Glutamatergic neuron (in vitro differentiated cells): ENCODE results near the gene CAPN9. TPM values are rescaled to one million over a fixed set of nuclear protein-coding genes. Genes with fewer than 3 reads are reported as not detected.

Source experiments
- DNase-seq: peaks from one replicate; pipeline ENCODE4 v3.0.0; 2022
- H3K27ac Mint-ChIP-seq: one replicate; pipeline ENCODE4 v1.8.0; 2020; ENCODE audit warnings: mild to moderate bottlenecking, mixed read lengths, inconsistent platforms; ENCODE audit not compliant: unreplicated experiment
- H3K27me3 Mint-ChIP-seq: one replicate; pipeline ENCODE4 v1.8.0; 2020; ENCODE audit warnings: mild to moderate bottlenecking, moderate library complexity, mixed read lengths, inconsistent platforms; ENCODE audit not compliant: unreplicated experiment
- H3K36me3 Mint-ChIP-seq: one replicate; pipeline ENCODE4 v1.8.0; 2020; ENCODE audit warnings: mild to moderate bottlenecking, mixed read lengths, inconsistent platforms; ENCODE audit not compliant: unreplicated experiment
- H3K4me1 Mint-ChIP-seq: one replicate; pipeline ENCODE4 v1.8.0; 2020; ENCODE audit warnings: mild to moderate bottlenecking, low read depth, mixed read lengths, inconsistent platforms; ENCODE audit not compliant: unreplicated experiment
- H3K4me3 Mint-ChIP-seq: one replicate; pipeline ENCODE4 v1.8.0; 2020; ENCODE audit warnings: mild to moderate bottlenecking, mixed read lengths, inconsistent platforms; ENCODE audit not compliant: unreplicated experiment
- H3K9me3 Mint-ChIP-seq: one replicate; pipeline ENCODE4 v1.8.0; 2020; ENCODE audit warnings: mild to moderate bottlenecking, moderate library complexity, mixed read lengths, inconsistent platforms; ENCODE audit not compliant: unreplicated experiment
- CTCF ChIP-seq: fragments of 200-600 bp; sonication (generic); IDR thresholded peaks from one replicate; pipeline ENCODE4 v1.5.0; 2021; ENCODE audit not compliant: partially characterized antibody, unreplicated experiment
- total RNA-seq: library from RNA; stranded (reverse); fragmentation: NEBNext Ultra II Directional; extraction: Animal tissue kit (Norgen Biotek cat#: 25700); gene quantifications from one replicate; pipeline ENCODE4 v1.2.1, GENCODE V29; 2021; ENCODE audit not compliant: unreplicated experiment

Gene CAPN9
- total RNA-seq, 1 donor from 2014 or later = not detected

DNA sequence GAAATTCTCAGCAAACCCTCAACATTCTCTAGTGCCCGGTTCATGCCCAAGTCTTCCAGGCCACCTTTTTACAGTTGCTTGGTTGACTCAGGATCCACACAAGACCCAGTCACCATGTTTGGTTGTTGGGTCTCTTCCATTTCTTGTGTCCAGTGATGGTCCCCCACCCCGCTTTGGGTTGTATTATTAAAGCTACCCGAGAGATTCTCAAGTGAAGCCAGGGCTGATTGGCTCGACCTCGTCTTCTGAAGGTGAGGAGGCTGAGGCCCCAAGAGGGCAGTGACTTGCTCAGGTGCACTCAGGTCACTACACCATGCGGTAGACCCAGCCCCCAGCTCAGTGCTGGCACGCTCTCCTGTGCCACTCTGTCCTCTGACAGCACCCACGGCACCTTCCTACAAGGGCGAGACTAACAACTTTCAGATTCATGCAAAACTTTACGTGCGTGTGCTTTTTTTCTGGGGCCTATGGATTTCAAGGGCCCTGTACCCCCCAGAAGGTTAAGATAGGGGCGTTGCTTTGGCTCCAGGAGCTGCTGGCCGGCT is 50.3 kb downstream of the CAPN9 start:
- H3K27ac Mint-ChIP-seq = no peak overlapping the region
- H3K4me3 Mint-ChIP-seq = no peak overlapping the region
- no peaks in the 10 kb centered on the region for H3K4me1 Mint-ChIP-seq
- H3K27me3 Mint-ChIP-seq = peaks cover 2% of the 10 kb centered on the region
- H3K36me3 Mint-ChIP-seq = no peaks in the 10 kb centered on the region
- H3K9me3 Mint-ChIP-seq = peaks cover 3% of the 10 kb centered on the region
- no peak for TF ChIP-seq CTCF
- DNase-seq = no peak

GRCh38 chr1:230797942-230798365 is 50.8 kb downstream of the CAPN9 start:
- Mint-ChIP-seq H3K4me1 (no peaks in the 10 kb centered on the region), H3K9me3 (peaks cover 3% of the 10 kb centered on the region), H3K4me3 (no peak overlapping the region), H3K27ac (no peak overlapping the region), H3K27me3 (peaks cover 2% of the 10 kb centered on the region), H3K36me3 (no peaks in the 10 kb centered on the region)
- DNase-seq = peak; percentile 67
- TF ChIP-seq CTCF = peak; percentile 30

DNA sequence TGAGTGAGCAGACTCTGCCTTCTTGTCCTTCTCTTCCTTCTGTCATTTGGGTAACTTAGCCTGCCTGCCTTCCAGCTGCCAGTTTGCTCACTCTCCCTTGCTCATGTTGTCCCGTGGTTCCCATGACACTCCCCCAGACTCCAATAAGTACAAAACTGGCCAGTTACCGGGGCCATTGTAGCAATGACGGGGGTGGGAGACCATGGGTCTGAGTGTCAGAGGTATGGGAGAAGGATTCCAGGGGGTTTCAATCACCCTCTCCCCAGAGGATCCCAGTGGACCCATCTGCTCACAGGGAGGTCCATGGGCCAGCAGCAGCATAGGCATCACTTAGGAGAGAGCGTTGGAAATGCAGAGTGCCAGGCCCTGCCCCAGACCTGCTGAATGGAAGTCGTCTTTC is 51.3 kb downstream of the CAPN9 start:
- TF ChIP-seq CTCF = no peak
- H3K4me3 Mint-ChIP-seq = no peak overlapping the region
- no peaks in the 10 kb centered on the region for H3K36me3 Mint-ChIP-seq
- DNase-seq = no peak
- H3K27ac Mint-ChIP-seq = no peak overlapping the region
- peaks cover 3% of the 10 kb centered on the region for H3K9me3 Mint-ChIP-seq
- H3K4me1 Mint-ChIP-seq = no peaks in the 10 kb centered on the region
- H3K27me3 Mint-ChIP-seq = peaks cover 2% of the 10 kb centered on the region

- no peaks in the 10 kb centered on the region for H3K36me3 Mint-ChIP-seq
- H3K27me3 Mint-ChIP-seq = peaks cover 2% of the 10 kb centered on the region
- peaks cover 3% of the 10 kb centered on the region for H3K9me3 Mint-ChIP-seq
- DNase-seq = no peak
- H3K4me1 Mint-ChIP-seq = no peaks in the 10 kb centered on the region
- no peak for TF ChIP-seq CTCF
- H3K27ac Mint-ChIP-seq = no peak overlapping the region
- H3K4me3 Mint-ChIP-seq = no peak overlapping the region
Measured at GRCh38 chr1:230800891-230801840, 54.0 kb downstream of the CAPN9 start.

- DNase-seq = no peak
- no peak for TF ChIP-seq CTCF
- Mint-ChIP-seq H3K27me3 (no peaks in the 10 kb centered on the region), H3K4me3 (no peak overlapping the region), H3K36me3 (no peaks in the 10 kb centered on the region), H3K9me3 (no peaks in the 10 kb centered on the region), H3K27ac (no peak overlapping the region), H3K4me1 (no peaks in the 10 kb centered on the region)
Measured at GRCh38 chr1:230804396-230804795, 57.2 kb downstream of the CAPN9 start.
